Measurements from ENCODE around the gene LRRFIP2.
"Not testable (repeated sequence)": the region's sequence is repeated elsewhere in the genome, so short reads cannot be mapped to it uniquely, and the experiment has no call there.

Gene LRRFIP2

GRCh38 chr3:37183976-37184375, 9.6 kb upstream of the LRRFIP2 start:
- DNase-seq = no peak

- no peak for DNase-seq
These were observed 9.0 kb upstream of the LRRFIP2 start for GRCh38 chr3:37183375-37183831.

- no peak for DNase-seq
These were observed 8.4 kb upstream of the LRRFIP2 start for GRCh38 chr3:37182816-37183215.

DNA sequence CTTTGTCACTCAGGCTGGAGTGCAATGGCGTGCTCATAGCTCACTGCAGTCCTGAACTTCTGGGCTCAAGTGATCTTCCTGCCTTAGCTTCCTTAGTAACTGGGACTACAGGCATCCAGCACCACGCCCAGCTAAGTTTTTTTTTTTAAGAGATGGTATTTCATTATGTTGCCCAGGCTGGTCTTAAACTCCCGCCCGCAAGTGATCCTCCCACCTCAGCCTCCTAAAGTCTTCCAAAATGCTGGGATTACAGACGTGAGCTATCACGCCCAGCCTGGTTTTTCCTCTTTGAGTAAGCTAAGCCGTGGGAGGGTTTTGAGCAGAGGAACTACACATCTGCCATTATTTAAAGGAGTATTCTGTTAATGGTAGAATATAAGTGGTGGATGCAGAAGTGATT, 7.4 kb upstream of the LRRFIP2 start:
- DNase-seq = no peak

- no peak for DNase-seq
These were observed 5.0 kb upstream of the LRRFIP2 start for GRCh38 chr3:37179144-37179967.

DNA sequence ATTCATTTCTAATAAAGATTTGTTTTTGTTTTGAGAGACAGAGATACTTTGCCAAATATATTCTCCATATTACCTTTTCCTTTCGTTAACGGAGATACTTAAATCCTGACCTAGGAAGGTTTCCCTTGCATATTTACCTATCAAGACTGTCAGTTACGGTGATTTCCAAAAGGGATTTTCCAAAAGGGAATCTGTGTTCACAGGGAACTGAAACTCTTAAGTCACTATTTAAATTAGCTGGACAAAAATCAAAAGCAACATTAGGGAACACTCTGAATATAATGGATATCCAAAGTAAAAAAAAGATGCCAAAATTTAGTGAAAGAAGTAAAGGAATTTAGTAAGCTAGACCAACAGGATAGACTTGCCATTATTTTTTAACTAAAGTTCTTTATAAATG, 576 bp downstream of the LRRFIP2 start:
- no peak for DNase-seq

DNA sequence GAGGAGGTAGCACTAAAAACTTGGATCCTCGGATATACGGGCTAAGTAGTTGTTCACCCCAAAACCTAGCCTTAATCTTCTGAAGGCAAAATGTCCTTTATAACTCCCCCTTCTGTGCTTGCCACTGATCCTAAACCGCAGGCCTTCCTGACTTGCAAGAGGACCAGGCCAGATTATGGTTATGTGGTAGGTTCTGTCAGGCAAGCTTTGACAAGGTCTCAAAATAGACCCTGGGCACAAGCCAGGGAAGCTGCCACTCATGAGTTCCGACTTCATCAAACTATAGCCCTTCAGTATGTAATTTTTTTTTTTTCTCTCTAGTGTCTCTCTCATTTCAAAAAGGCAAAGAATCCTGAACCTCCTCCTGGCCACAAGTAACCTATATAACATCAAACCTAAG, 3.2 kb downstream of the LRRFIP2 start:
- no peak for DNase-seq

- no peak for DNase-seq
These were observed 3.9 kb downstream of the LRRFIP2 start for GRCh38 chr3:37170513-37170912.

- DNase-seq = no peak
These were observed 4.3 kb downstream of the LRRFIP2 start for GRCh38 chr3:37170060-37170459.

GRCh38 chr3:37168896-37169295, 5.5 kb downstream of the LRRFIP2 start:
- no peak for DNase-seq

DNA sequence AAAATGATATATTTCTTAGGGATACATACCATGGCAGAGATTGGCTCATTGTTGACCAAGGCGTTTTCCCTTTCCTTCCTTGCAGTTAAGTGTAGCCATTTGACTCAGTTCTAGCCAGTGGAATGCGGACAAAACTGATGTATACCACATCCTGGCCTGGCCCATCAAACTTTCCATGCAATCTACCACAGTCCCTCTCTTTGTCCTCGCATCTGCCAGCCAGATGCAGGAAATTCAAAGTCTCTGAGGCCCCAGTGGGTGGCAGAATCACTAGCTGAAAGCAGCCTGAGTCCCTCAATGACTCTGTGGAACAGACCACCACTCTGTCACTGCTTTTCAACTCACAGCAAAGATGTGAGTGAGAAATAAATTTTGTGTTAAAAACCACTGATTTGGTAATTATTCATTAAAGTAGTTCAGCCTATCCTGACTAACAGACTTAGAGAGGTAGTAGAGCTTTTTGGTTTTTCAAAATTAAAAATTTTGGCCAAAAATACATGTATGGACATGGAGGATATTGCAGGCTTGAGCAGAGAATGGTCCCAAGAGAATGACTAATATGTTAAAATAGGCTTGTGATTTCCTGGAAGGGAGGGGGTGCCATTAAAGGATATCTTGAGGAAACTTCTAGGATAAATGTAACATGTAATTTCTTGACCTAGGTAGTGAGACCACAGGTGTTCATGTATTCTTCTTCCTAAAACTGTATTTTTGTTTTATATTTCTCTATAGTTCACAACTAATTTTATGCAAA, 10.9 kb downstream of the LRRFIP2 start:
- no peak for DNase-seq

DNA sequence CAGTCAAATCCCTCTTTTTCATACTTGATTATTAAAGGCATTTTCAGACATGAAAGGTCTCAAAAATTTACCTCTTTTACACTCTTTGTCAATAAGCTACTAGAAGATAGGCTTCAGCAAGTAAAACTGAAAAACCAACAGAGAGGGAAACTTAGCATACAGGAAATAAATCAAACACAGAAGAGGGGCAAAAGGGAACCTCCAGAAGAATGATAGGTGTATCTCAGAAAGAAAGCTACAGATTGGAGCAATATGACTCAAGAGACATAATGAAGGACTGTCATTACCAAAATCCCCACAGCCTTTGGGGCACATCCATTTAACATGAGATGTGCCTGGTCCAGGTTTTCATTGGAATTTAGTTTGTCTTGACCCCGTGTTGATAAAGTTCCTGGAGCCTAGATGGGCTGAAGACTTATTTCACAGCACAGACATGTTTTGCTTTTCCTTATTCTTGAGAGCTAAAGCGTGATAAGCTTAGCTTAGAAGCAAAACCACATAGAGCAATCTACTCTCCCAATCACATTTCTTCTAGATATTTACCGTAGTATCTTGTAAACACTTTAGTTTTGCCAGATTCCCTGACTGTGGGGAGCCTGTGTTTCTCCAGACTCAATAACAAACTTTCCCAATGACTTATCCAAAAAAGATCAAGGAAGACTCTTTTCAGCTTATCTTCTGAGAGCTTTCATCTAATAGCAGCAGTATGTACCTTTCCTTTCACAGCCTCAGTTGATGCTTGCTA, 11.7 kb downstream of the LRRFIP2 start:
- DNase-seq = no peak

GRCh38 chr3:37161351-37161750, 13.0 kb downstream of the LRRFIP2 start:
- no peak for DNase-seq

- no peak for DNase-seq
These were observed 18.6 kb downstream of the LRRFIP2 start for GRCh38 chr3:37155782-37156181.

- no peak for DNase-seq
These were observed 19.6 kb downstream of the LRRFIP2 start for GRCh38 chr3:37154668-37155314.

GRCh38 chr3:37150621-37151020, 23.8 kb downstream of the LRRFIP2 start:
- DNase-seq = no peak

- DNase-seq = no peak
These were observed 25.1 kb downstream of the LRRFIP2 start for GRCh38 chr3:37149257-37149656.

GRCh38 chr3:37148208-37148607, 26.2 kb downstream of the LRRFIP2 start:
- DNase-seq = no peak

DNA sequence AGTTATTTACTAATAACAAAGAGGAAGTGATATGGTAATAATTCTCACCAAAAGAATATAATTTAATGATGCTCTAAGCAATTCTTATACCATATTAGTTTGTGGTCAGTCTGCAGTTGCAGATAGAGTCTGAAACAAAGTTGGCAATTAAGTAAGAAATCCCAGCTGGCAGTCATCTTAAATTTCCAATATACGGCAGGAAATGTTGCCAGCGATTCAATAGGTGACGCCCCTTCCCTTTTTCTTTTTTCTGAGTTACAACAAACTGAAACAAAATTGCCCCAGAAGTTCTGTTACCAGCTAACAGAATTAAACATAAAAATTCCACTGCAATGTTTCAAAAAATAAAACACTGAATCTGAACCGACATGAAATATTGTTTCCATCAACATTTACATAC, 26.7 kb downstream of the LRRFIP2 start:
- DNase-seq = no peak

DNA sequence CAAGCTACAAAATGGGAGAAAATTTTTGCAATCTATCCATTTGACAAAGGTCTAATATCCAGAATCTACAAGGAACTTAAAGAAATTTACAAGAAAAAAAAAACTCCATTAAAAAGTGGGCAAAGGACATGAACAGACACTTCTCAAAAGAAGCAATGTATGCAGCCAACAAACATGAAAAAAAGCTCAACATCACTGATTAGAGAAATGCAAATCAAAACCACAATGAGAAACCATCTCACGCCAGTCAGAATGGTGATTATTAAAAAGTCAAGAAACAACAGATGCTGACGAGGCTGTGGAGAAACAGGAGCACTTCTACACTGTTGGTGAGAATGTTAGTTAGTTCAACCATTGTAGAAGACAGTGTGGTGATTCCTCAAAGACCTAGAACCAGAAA, 27.5 kb downstream of the LRRFIP2 start:
- not testable (repeated sequence) for DNase-seq

DNA sequence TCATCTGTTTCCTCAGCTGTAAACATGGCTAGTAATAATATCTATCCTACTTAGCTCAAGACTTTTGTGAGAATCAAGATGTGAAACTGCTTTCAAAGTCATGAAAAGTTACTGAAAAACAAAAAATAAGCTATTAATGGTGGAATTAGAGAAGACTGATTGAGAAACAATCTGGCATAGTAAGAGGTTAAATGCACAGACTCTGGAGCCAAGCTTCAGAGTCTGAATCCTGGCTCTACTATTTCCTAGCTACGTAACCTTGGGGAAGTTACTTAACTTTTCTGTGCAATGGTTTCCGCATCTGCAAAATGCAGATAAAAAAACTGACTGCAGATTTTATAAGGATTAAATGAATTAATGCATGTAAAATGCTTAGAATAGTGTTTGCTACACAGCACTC, 28.8 kb downstream of the LRRFIP2 start:
- no peak for DNase-seq

DNA sequence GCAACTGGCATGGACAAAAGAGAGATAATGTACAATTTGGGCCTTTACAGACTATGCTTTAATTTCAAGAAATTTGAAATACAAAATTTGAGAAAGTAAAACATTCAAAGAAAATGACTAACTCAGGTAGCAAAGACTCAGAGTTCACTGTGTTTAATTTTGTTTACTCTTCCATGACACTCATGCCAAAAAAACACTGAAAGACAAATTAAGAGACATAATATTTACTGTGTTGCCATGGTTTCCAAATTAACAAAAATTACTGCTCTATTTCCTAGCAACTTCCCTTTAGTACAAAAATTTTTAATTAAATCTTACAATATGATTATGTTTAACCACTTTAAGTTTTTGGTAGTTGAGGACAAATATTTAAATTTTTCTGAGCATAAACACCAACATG, 29.6 kb downstream of the LRRFIP2 start:
- no peak for DNase-seq

DNA sequence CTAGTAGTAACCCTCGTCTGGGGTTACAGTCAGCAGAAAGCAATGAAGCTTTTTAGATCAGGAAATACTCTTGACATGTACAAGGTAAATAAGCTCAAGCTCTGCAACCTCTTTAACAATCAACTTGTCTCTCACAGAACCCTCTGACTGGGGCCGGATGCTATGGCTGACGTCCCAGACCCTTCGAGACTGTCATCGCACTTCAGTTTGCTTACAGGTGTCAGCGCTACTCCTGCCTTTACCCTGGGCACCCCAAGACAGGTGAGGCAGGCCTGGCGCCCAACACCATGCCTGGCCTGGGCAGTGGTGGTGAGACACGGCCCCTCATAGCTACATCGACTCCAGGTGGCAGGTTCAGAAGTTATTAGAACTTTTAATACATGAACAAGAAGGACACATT, 30.6 kb downstream of the LRRFIP2 start:
- DNase-seq = no peak

Data from NCI-H1092 treated with DMSO at 0.1 percent for 48 hours (cell line).